Activated CD4-positive, alpha-beta T cell treated with anti-CD3 and anti-CD28 coated beads, Interleukin-2, amount 50 U/mL, for 4 hours (primary cell): ENCODE data around the gene TRPV2.

ENCODE experiments used
- DNase-seq, 2 experiments: peaks; one replicate each; pipeline ENCODE4 v3.0.0-alpha.2; 2020

Gene TRPV2

GRCh38 chr17:16407911-16408588, 7.3 kb upstream of the TRPV2 start:
- no peak for DNase-seq

GRCh38 chr17:16417399-16417798, 2.0 kb downstream of the TRPV2 start:
- no peak for DNase-seq

GRCh38 chr17:16417896-16418684, 2.7 kb downstream of the TRPV2 start:
- no peak for DNase-seq

- DNase-seq, result no peak
These were observed 3.3 kb downstream of the TRPV2 start for GRCh38 chr17:16418685-16419068.

GRCh38 chr17:16419074-16419928, 3.9 kb downstream of the TRPV2 start:
- peak; percentile 58 to 67 for DNase-seq

- DNase-seq, result no peak
These were observed 4.5 kb downstream of the TRPV2 start for GRCh38 chr17:16419929-16420271.

GRCh38 chr17:16422416-16422815, 7.0 kb downstream of the TRPV2 start:
- no peak for DNase-seq

GRCh38 chr17:16423226-16423872, 8.0 kb downstream of the TRPV2 start:
- DNase-seq, result no peak

GRCh38 chr17:16425202-16425601, 9.8 kb downstream of the TRPV2 start:
- no peak for DNase-seq

GRCh38 chr17:16425698-16426659, 10.6 kb downstream of the TRPV2 start:
- no peak for DNase-seq

GRCh38 chr17:16427020-16427419, 11.6 kb downstream of the TRPV2 start:
- DNase-seq, result no peak

GRCh38 chr17:16428098-16428882, 12.9 kb downstream of the TRPV2 start:
- peak; percentile 47 for DNase-seq

GRCh38 chr17:16429083-16429482, 13.7 kb downstream of the TRPV2 start:
- no peak for DNase-seq

GRCh38 chr17:16430650-16431049, 15.3 kb downstream of the TRPV2 start:
- no peak for DNase-seq

- no peak for DNase-seq
These were observed 16.6 kb downstream of the TRPV2 start for GRCh38 chr17:16432017-16432416.

GRCh38 chr17:16433514-16433913, 18.1 kb downstream of the TRPV2 start:
- no peak for DNase-seq

- DNase-seq, result no peak
These were observed 19.3 kb downstream of the TRPV2 start for GRCh38 chr17:16434662-16435061.

- no peak for DNase-seq
These were observed 20.8 kb downstream of the TRPV2 start for GRCh38 chr17:16435925-16436886.

- no peak for DNase-seq
These were observed 21.7 kb downstream of the TRPV2 start for GRCh38 chr17:16437083-16437482.

- DNase-seq, result no peak
These were observed 22.8 kb downstream of the TRPV2 start for GRCh38 chr17:16438173-16438556.
